VCaP (cell line): ENCODE measurements around the gene SOBP.

Experiments
- H3K27ac ChIP-seq: fragments of 450-650 bp; 2 replicates; pipeline ENCODE4 v1.5.1; 2017
- CTCF ChIP-seq: fragments of 450-650 bp; conservative IDR thresholded peaks from 2 replicates; pipeline ENCODE4 v1.5.1; 2017; ENCODE audit warnings: mild to moderate bottlenecking, moderate library complexity

Gene SOBP

DNA sequence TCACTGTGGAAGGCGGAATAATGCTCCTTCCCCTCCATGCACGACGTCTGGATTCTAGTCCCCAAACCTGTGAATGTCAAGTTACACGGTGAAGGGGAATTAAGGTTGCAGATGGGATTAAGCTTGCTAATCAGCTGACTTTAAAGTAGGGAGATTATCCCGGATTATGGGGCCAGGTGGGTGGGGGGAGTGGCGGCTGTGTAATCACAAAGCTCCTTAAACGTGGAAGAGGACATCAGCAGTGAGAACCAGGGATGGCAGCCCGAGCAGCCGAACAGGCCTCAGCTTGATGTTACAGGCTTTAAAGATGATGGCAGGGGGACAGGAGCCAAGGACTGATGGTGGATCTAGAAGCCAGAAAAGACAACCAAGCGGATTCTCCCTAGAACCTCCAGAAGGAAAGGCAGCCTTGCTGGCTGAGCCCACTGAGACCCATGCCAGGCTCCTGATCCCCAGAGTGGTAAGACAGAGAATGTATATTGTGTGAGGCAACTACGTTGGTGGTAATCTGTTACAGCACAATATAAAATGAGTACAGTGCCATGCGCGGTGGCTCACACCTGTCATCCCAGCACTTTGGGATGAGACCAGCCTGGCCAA lies 216.7 kb downstream of the SOBP start:
- TF ChIP-seq CTCF = no peak
- no peak overlapping the region for H3K27ac ChIP-seq

DNA sequence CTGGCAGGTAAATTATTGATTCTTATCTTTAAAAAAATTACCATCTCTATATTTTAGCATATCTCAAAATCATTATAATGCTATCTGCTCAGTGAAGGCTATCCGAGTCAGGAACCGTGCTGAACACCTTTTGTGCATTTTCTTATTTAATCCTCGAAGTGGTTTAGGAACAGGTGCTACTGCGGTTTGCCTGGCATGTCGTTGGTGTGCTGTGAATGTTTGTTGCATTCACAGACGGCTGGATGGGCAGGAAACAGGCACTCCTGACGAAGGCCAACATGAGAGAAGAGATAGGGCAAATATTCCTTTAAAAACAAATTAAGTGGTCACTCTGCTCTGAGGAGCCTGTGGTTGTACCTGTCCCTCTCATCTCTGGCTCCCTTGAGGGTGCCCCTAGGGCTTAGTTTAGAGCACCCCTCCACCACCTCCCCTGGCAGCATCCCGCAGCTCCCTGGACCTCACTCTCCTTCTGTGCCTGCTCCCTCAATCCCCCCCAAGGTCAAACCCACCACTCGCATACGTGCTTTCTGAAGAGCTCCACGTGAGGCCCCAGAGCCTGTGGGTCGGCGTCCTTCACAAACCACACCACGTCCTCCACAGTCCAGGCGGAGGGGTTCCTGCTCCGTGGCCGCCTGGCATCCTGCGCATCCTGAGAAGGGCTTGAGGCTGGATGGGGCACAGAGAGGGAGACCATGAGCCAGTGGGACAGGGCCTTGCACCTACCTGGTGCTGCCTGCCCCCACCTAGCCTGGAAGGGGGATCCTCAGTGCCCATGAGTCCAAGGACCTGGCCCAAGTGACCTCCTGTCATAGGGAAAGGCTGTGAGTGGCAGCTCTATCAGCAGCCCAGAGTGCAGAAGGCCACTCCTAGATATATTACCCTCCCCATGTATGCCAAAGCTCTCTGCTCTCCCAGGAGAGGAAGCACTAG lies 217.7 kb downstream of the SOBP start:
- TF ChIP-seq CTCF = no peak
- no peak overlapping the region for H3K27ac ChIP-seq

DNA sequence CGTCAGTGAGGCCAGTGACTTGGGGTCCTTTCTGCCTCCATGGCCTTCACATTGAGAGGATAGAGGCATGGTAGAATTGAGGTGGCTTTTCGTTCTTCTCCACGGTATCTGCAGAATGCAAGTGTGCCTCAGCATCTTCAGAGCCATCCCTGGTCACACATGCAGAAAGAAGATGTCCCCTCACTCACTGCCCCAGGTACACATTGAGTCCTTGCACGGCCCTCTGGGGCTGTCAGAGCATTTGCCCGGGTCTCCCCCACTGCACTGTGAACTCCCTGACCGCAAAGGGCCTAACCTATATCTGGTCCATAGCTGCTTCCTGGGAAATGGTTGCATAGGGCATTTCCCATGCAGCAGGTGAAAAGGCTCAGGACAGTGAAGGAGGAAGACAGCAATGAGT lies 218.5 kb downstream of the SOBP start:
- no peak overlapping the region for H3K27ac ChIP-seq
- no peak for TF ChIP-seq CTCF

DNA sequence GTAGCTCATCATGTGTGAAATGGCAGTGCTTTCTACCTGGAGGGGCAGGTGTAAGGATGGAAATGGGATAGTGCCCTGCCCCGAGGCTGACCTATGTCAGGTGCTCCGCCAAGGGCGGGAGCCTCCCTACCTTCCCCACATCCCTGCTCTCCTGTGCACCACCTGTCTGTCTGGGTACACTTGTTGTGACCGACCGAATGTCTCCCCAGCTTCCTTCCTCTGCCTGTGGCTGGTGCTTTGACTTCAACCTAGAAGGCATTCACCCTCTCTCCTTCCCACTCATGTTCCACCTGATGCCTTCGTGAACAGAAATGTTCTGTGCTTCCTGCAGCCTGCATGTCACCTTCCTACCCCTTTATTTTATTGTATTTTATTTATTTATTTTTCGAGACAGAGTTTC lies 219.4 kb downstream of the SOBP start:
- no peak overlapping the region for H3K27ac ChIP-seq
- no peak for TF ChIP-seq CTCF
